GM18858 (cell line): ENCODE measurements around the gene DIAPH1.

Experiments
- ATAC-seq: cut with Tn5 transposase; IDR thresholded peaks from one replicate; pipeline ENCODE4 v1.9.1; 2021; ENCODE audit not compliant: unreplicated experiment

DIAPH1 gene

GRCh38 chr5:141618804-141619554, at the start of gene DIAPH1:
TSS of gene DIAPH1 (minus strand) at chr5:141619000. CDS start at chr5:141618914, 86 bp downstream.
- peak; percentile 56 for ATAC-seq

- no peak for ATAC-seq
Measured at GRCh38 chr5:141665995-141666940, 47.5 kb upstream of the DIAPH1 start.

- ATAC-seq = peak; percentile 95
Measured at GRCh38 chr5:141664733-141665461, 46.1 kb upstream of the DIAPH1 start.

- ATAC-seq = no peak
Measured at GRCh38 chr5:141663506-141663905, 44.7 kb upstream of the DIAPH1 start.

GRCh38 chr5:141662028-141662427, 43.2 kb upstream of the DIAPH1 start:
- no peak for ATAC-seq

GRCh38 chr5:141657937-141658545, 39.2 kb upstream of the DIAPH1 start:
- peak; percentile 64 for ATAC-seq

- ATAC-seq = no peak
Measured at GRCh38 chr5:141657404-141657803, 38.6 kb upstream of the DIAPH1 start.

GRCh38 chr5:141656396-141656795, 37.6 kb upstream of the DIAPH1 start:
- no peak for ATAC-seq

GRCh38 chr5:141655020-141655419, 36.2 kb upstream of the DIAPH1 start:
- no peak for ATAC-seq

GRCh38 chr5:141654298-141654697, 35.5 kb upstream of the DIAPH1 start:
- ATAC-seq = no peak

- ATAC-seq = no peak
Measured at GRCh38 chr5:141651728-141652105, 32.9 kb upstream of the DIAPH1 start.

- ATAC-seq = peak; percentile 78
Measured at GRCh38 chr5:141650851-141651727, 32.3 kb upstream of the DIAPH1 start, which contains the start of gene FCHSD1. TSS of gene FCHSD1 (minus strand) at chr5:141651418. CDS start at chr5:141651368, 50 bp downstream.

- no peak for ATAC-seq
Measured at GRCh38 chr5:141649972-141650371, 31.2 kb upstream of the DIAPH1 start.

- no peak for ATAC-seq
Measured at GRCh38 chr5:141649056-141649688, 30.4 kb upstream of the DIAPH1 start.

GRCh38 chr5:141647851-141648250, 29.1 kb upstream of the DIAPH1 start:
- ATAC-seq = no peak

GRCh38 chr5:141647242-141647641, 28.4 kb upstream of the DIAPH1 start:
- no peak for ATAC-seq

- ATAC-seq = no peak
Measured at GRCh38 chr5:141646026-141646425, 27.2 kb upstream of the DIAPH1 start.

GRCh38 chr5:141641634-141642267, 23.0 kb upstream of the DIAPH1 start:
- peak; percentile 77 for ATAC-seq

- ATAC-seq = no peak
Measured at GRCh38 chr5:141640698-141641097, 21.9 kb upstream of the DIAPH1 start.
